A673 (cell line): ENCODE results near the gene CUTA. TPM values are rescaled to one million over a fixed set of nuclear protein-coding genes. Genes with fewer than 3 reads are reported as not detected.
"Not testable (repeated sequence)": the region's sequence is repeated elsewhere in the genome, so short reads cannot be mapped to it uniquely, and the experiment has no call there.

Source experiments
- BruUV-seq: library from RNA; stranded (reverse); fragments of 400-500 nt; replicated peaks from 2 replicates; lab custom pipeline; 2021; lab: Mats Ljungman, UMichigan
- CTCF ChIA-PET: fragments of 300-600 bp; sonication (Branson Sonifier 250); formaldehyde crosslinking; loops from one replicate; lab custom pipeline; 2022; ENCODE audit warnings: antibody characterized with exemption; lab: Charles Lee
- POLR2A ChIA-PET: fragments of 300-600 bp; sonication (Branson Sonifier 250); formaldehyde crosslinking; loops from one replicate; lab custom pipeline; 2022; ENCODE audit warnings: antibody characterized with exemption; ENCODE audit not compliant: low non-redundant PET; lab: Charles Lee
- DNase-seq: peaks from one replicate; pipeline ENCODE4 v3.0.0-alpha.2; 2015; ENCODE audit warnings: low spot score
- H3K27ac ChIP-seq: fragments of 200-600 bp; sonication (generic); 2 replicates; pipeline ENCODE4 v1.5.1; 2016; ENCODE audit warnings: mixed run types, low read depth, mild to moderate bottlenecking, mixed read lengths, antibody characterized with exemption, low read length; ENCODE audit not compliant: poor library complexity, severe bottlenecking
- H3K27me3 ChIP-seq: fragments of 200-600 bp; sonication (generic); replicated peaks from 2 replicates; pipeline ENCODE4 v1.6.1; 2017; ENCODE audit warnings: mixed run types, low read depth, mild to moderate bottlenecking, mixed read lengths, antibody characterized with exemption, low read length; ENCODE audit not compliant: insufficient read depth, poor library complexity
- H3K36me3 ChIP-seq: fragments of 200-600 bp; sonication (generic); 2 replicates; pipeline ENCODE4 v1.6.1; 2016; ENCODE audit warnings: mixed run types, mild to moderate bottlenecking, mixed read lengths, antibody characterized with exemption, low read length; ENCODE audit not compliant: insufficient read depth, poor library complexity, severe bottlenecking
- H3K4me1 ChIP-seq: fragments of 200-600 bp; sonication (generic); 2 replicates; pipeline ENCODE4 v1.6.1; 2017; ENCODE audit warnings: mixed run types, mild to moderate bottlenecking, mixed read lengths, antibody characterized with exemption, low read length; ENCODE audit not compliant: insufficient read depth, poor library complexity, severe bottlenecking
- H3K4me3 ChIP-seq: fragments of 200-600 bp; sonication (generic); 2 replicates; pipeline ENCODE4 v1.5.1; 2016; ENCODE audit warnings: low read depth, mixed run types, mild to moderate bottlenecking, mixed read lengths, low read length; ENCODE audit not compliant: poor library complexity, severe bottlenecking
- H3K9me3 ChIP-seq: fragments of 200-600 bp; sonication (generic); 2 replicates; pipeline ENCODE4 v1.6.1; 2016; ENCODE audit warnings: mixed run types, low read depth, mild to moderate bottlenecking, mixed read lengths, antibody characterized with exemption, low read length; ENCODE audit not compliant: poor library complexity, severe bottlenecking
- CTCF ChIP-seq: fragments of 300-800, 200-600 bp; sonication (generic); conservative IDR thresholded peaks from 2 replicates; pipeline ENCODE4 v1.5.1; 2017; ENCODE audit warnings: low read depth, mild to moderate bottlenecking, antibody characterized with exemption, low read length, moderate library complexity, mixed read lengths
- EZH2 ChIP-seq: fragments of 200-600 bp; sonication (generic); IDR thresholded peaks from 2 replicates; pipeline ENCODE4 v1.6.1; 2017; ENCODE audit warnings: borderline replicate concordance, low read depth, mild to moderate bottlenecking, mixed read lengths, antibody characterized with exemption, low read length; ENCODE audit not compliant: poor library complexity, severe bottlenecking
- intact Hi-C: fragments of 100-400 bp; cut with micrococcal nuclease; formaldehyde crosslinking; loops from one replicate; pipeline ENCODE4 v1.10.0; 2022; ENCODE audit not compliant: unreplicated experiment
- total RNA-seq: library from RNA; stranded (reverse); gene quantifications from 2 replicates; pipeline ENCODE4 v1.2.3, GENCODE V29; 2021

The CUTA gene
- total RNA-seq, 1 experiment from 2014 or later = 221 TPM

GRCh38 chr6:33384581-33385020, 33.3 kb downstream of the CUTA start:
- peak; percentile 56 for DNase-seq
- Histone ChIP-seq H3K36me3 (no peaks in the 10 kb centered on the region), H3K4me1 (no peaks in the 10 kb centered on the region), H3K9me3 (no peaks in the 10 kb centered on the region), H3K27ac (no peak overlapping the region), H3K4me3 (no peak overlapping the region), H3K27me3 (no peaks in the 10 kb centered on the region)
- CTCF ChIA-PET = interaction anchor here (0.6 to 0.7 kb wide), 2 partner anchors 12 to 67 kb away, joined by 4 to 16 read pairs; no protein-coding TSS in a partner anchor
- no peak for TF ChIP-seq EZH2
- peak; percentile 54 for TF ChIP-seq CTCF
- POLR2A ChIA-PET = no interaction called here
- no TSS peak for BruUV-seq
- intact Hi-C loops = no loop called here

- CTCF ChIA-PET = interaction anchor here (0.6 to 0.7 kb wide), 2 partner anchors 13 to 66 kb away, joined by 4 to 16 read pairs; no protein-coding TSS in a partner anchor
- H3K4me3 ChIP-seq = no peak overlapping the region
- no peaks in the 10 kb centered on the region for H3K4me1 ChIP-seq
- DNase-seq = no peak
- no peaks in the 10 kb centered on the region for H3K27me3 ChIP-seq
- intact Hi-C loops = no loop called here
- POLR2A ChIA-PET = no interaction called here
- H3K36me3 ChIP-seq = no peaks in the 10 kb centered on the region
- no peak overlapping the region for H3K27ac ChIP-seq
- no peak for TF ChIP-seq EZH2
- TF ChIP-seq CTCF = no peak
- no peaks in the 10 kb centered on the region for H3K9me3 ChIP-seq
- no TSS peak for BruUV-seq
Measured at GRCh38 chr6:33383427-33384185, 34.3 kb downstream of the CUTA start.

GRCh38 chr6:33380272-33380981, 37.5 kb downstream of the CUTA start:
- ChIA-PET CTCF (no interaction called here), POLR2A (no interaction called here)
- no TSS peak for BruUV-seq

GRCh38 chr6:33379184-33379583, 38.7 kb downstream of the CUTA start:
- CTCF ChIA-PET, H3K9me3 ChIP-seq, DNase-seq, intact Hi-C loops, H3K4me3 ChIP-seq, H3K27me3 ChIP-seq, H3K27ac ChIP-seq, H3K36me3 ChIP-seq, BruUV-seq: not testable (repeated sequence)
- POLR2A ChIA-PET = interaction anchor here (0.7 kb wide), 1 partner anchor 16 kb away, joined by 6 read pairs; no protein-coding TSS in a partner anchor
- peaks cover 11% of the 10 kb centered on the region for H3K4me1 ChIP-seq

More at GRCh38 chr6:33380272-33380981, 37.5 kb downstream of the CUTA start:
- Histone ChIP-seq H3K4me3 (no peak overlapping the region), H3K9me3 (no peaks in the 10 kb centered on the region), H3K4me1 (peaks cover 4% of the 10 kb centered on the region), H3K27me3 (no peaks in the 10 kb centered on the region), H3K27ac (no peak overlapping the region), H3K36me3 (no peaks in the 10 kb centered on the region)
- TF ChIP-seq EZH2 (no peak), CTCF (no peak)
- intact Hi-C loops = no loop called here
- DNase-seq = no peak
